ENCODE measurements around the gene TRIP11.

- TF ChIP-seq SRF (IDR thresholded peaks at IDR 0.05; ENCODE audit: low read depth) (no peak), YY1 (IDR thresholded peaks at IDR 0.05; ENCODE audit: extremely low read depth, insufficient replicate concordance, low read depth, low read length) (no peak), POLR2AphosphoS5 (IDR thresholded peaks at IDR 0.05; ENCODE audit: low read depth, low read length) (no peak), EZH2phosphoT487 (IDR thresholded peaks at IDR 0.05; ENCODE audit: borderline replicate concordance) (no peak), EZH2 (IDR thresholded peaks at IDR 0.05) (no peak), POLR2A (IDR thresholded peaks at IDR 0.05; ENCODE audit: borderline replicate concordance, extremely low read depth, insufficient read depth, insufficient read length) (no peak), ZBTB33 (IDR thresholded peaks at IDR 0.05; ENCODE audit: extremely low read depth, insufficient replicate concordance, low read length) (no peak)
- TF ChIP-seq, protein P1, sequence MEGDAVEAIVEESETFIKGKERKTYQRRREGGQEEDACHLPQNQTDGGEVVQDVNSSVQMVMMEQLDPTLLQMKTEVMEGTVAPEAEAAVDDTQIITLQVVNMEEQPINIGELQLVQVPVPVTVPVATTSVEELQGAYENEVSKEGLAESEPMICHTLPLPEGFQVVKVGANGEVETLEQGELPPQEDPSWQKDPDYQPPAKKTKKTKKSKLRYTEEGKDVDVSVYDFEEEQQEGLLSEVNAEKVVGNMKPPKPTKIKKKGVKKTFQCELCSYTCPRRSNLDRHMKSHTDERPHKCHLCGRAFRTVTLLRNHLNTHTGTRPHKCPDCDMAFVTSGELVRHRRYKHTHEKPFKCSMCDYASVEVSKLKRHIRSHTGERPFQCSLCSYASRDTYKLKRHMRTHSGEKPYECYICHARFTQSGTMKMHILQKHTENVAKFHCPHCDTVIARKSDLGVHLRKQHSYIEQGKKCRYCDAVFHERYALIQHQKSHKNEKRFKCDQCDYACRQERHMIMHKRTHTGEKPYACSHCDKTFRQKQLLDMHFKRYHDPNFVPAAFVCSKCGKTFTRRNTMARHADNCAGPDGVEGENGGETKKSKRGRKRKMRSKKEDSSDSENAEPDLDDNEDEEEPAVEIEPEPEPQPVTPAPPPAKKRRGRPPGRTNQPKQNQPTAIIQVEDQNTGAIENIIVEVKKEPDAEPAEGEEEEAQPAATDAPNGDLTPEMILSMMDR (IDR thresholded peaks at IDR 0.05 in 2 of 3, conservative IDR thresholded peaks at IDR 0.05 in 1 of 3; ENCODE audit: borderline replicate concordance in 1 of 3, insufficient read depth in 1 of 3, low read depth in 2 of 3, low read length in 2 of 3) = no peak
- TF ChIP-seq, protein P2, sequence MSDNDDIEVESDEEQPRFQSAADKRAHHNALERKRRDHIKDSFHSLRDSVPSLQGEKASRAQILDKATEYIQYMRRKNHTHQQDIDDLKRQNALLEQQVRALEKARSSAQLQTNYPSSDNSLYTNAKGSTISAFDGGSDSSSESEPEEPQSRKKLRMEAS (IDR thresholded peaks at IDR 0.05) = no peak
Observed at GRCh38 chr14:91998667-91999570, 40.9 kb downstream of the TRIP11 start.

Data from HCT116 (cell line).